ENCODE data around the gene GPATCH3.

The GPATCH3 gene

DNA sequence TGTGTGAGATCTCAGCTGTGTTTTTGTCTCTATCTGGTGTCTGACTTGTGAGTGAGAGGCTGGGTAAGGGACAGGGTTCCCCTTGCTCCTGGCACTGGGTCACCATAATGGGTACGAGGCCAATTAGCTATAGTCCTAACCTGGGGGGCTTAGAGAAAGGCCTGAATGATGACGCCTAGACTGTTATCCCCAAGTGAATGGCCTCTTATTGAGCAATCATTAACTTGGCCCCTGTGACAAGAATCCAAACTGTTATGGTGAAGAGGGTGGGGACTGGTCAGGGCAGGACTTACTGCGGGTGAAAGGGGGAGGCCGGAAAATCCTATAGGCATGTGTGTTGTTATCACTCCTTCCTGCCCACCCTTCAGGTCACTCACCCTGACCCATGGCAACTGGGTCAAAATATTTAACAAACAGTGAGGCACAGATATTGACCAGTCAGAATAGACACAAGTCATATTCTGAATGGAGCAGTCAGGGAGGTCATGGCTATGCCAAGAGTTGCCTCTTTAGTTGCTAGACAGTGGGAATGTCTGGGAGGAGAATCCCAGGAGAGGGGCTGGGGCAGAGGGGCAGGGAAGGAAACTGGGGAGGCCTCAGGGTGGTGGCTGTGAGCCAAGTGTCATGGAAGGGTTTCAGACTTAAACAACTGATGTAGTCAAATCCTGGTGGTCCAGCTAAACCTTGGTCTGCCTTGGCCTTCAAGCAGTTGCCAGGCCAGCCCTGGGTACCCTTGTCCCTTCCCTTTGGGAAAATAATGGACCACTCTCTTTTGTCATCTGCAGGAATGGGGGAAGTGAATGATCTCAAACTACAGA, 10.3 kb upstream of the GPATCH3 start:
- no peaks in the 10 kb centered on the region for H3K36me3 ChIP-seq (ENCODE audit: low read depth)
- H3K4me3 ChIP-seq (ENCODE audit: severe bottlenecking): no peak overlapping the region
- ATAC-seq (ENCODE audit: low read depth): no peak
- peaks cover 2% of the 10 kb centered on the region for H3K4me1 ChIP-seq (ENCODE audit: insufficient read depth, poor library complexity, severe bottlenecking)
- H3K9me3 ChIP-seq (ENCODE audit: severe bottlenecking): no peaks in the 10 kb centered on the region
- DNase-seq (ENCODE audit: low spot score): no peak
- no peaks in the 10 kb centered on the region for H3K27me3 ChIP-seq (ENCODE audit: insufficient read depth, poor library complexity, severe bottlenecking)
- H3K27ac ChIP-seq (ENCODE audit: poor library complexity, severe bottlenecking): no peak overlapping the region
- TF ChIP-seq, protein P1, sequence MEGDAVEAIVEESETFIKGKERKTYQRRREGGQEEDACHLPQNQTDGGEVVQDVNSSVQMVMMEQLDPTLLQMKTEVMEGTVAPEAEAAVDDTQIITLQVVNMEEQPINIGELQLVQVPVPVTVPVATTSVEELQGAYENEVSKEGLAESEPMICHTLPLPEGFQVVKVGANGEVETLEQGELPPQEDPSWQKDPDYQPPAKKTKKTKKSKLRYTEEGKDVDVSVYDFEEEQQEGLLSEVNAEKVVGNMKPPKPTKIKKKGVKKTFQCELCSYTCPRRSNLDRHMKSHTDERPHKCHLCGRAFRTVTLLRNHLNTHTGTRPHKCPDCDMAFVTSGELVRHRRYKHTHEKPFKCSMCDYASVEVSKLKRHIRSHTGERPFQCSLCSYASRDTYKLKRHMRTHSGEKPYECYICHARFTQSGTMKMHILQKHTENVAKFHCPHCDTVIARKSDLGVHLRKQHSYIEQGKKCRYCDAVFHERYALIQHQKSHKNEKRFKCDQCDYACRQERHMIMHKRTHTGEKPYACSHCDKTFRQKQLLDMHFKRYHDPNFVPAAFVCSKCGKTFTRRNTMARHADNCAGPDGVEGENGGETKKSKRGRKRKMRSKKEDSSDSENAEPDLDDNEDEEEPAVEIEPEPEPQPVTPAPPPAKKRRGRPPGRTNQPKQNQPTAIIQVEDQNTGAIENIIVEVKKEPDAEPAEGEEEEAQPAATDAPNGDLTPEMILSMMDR (IDR thresholded peaks at IDR 0.05; ENCODE audit: poor library complexity, severe bottlenecking): no peak

DNA sequence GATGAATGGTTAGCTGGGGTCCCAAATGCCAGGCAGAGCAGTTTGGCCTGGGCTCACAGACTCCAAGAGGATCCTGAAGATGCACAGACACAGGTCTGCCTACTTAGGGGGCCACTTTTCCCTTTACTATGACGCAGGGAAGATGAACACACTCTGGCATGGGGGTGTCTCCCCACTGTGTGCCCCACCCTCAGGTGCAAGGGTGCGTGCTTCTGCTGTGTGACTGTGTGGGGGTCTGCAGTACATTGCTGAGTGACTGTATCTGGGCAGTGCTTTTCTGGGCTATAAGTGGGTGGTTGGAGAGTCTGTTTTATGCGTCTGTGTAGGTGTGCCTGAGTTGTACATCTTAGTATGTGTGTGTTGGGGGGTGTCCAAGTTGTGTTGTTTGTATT, 9.7 kb upstream of the GPATCH3 start:
- no peak for ATAC-seq (ENCODE audit: low read depth)
- TF ChIP-seq, protein P1 (IDR thresholded peaks at IDR 0.05; ENCODE audit: poor library complexity, severe bottlenecking): no peak
- DNase-seq (ENCODE audit: low spot score): no peak

DNA sequence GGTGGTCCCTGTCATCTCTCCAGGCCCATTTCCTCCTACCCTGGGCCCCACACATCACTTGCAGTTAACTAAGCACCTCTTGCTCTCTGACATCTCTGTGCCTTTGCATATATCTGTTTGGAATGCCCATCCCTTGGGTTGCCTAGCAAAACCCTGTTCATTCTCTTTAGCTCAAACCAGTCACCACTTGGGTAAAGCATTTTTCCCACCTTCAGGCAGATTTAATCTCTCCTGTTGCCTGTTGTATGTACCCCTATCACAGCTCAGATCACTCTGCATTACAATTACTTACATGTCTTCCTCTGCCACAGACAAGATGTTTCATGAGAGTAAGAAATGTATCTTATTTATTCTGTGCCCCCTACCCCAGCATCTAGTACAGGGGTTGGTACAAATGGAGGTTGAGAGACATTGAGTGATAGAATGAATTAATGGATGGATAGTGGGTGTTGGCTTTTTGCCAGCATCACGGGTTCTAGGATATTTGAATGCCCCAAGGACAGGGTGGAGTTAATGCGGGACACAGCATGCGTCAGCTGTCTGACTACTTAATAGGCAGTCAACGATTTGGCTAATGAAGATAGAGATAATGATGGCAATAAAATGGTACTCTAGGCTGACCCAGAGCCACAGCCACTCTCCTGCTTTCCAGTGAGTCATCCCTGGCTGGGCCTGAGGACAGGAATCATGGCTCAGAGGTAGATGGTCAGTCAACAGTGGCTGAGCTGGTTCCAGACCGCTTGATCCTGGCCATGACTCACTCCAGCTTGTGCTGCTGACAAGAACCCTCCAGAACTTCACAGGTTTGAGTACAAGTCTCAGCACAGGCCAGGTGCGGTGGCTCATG, 7.0 kb upstream of the GPATCH3 start:
- ATAC-seq (ENCODE audit: low read depth) (peak; percentile 98), DNase-seq (ENCODE audit: low spot score) (peak; percentile 85)
- no peak overlapping the region for H3K4me3 ChIP-seq (ENCODE audit: severe bottlenecking)
- peak overlapping the region; percentile 18 for H3K27ac ChIP-seq (ENCODE audit: poor library complexity, severe bottlenecking)
- TF ChIP-seq, protein P1 (IDR thresholded peaks at IDR 0.05; ENCODE audit: poor library complexity, severe bottlenecking): no peak
- H3K27me3 ChIP-seq (ENCODE audit: insufficient read depth, poor library complexity, severe bottlenecking): no peaks in the 10 kb centered on the region
- no peaks in the 10 kb centered on the region for H3K36me3 ChIP-seq (ENCODE audit: low read depth)
- H3K9me3 ChIP-seq (ENCODE audit: severe bottlenecking): no peaks in the 10 kb centered on the region
- peaks cover 2% of the 10 kb centered on the region for H3K4me1 ChIP-seq (ENCODE audit: insufficient read depth, poor library complexity, severe bottlenecking)

More for the DNA sequence above, 9.7 kb upstream of the GPATCH3 start:
- Histone ChIP-seq H3K36me3 (ENCODE audit: low read depth) (no peaks in the 10 kb centered on the region), H3K27ac (ENCODE audit: poor library complexity, severe bottlenecking) (no peak overlapping the region), H3K9me3 (ENCODE audit: severe bottlenecking) (no peaks in the 10 kb centered on the region), H3K4me1 (ENCODE audit: insufficient read depth, poor library complexity, severe bottlenecking) (peaks cover 2% of the 10 kb centered on the region), H3K4me3 (ENCODE audit: severe bottlenecking) (no peak overlapping the region), H3K27me3 (ENCODE audit: insufficient read depth, poor library complexity, severe bottlenecking) (no peaks in the 10 kb centered on the region)

DNA sequence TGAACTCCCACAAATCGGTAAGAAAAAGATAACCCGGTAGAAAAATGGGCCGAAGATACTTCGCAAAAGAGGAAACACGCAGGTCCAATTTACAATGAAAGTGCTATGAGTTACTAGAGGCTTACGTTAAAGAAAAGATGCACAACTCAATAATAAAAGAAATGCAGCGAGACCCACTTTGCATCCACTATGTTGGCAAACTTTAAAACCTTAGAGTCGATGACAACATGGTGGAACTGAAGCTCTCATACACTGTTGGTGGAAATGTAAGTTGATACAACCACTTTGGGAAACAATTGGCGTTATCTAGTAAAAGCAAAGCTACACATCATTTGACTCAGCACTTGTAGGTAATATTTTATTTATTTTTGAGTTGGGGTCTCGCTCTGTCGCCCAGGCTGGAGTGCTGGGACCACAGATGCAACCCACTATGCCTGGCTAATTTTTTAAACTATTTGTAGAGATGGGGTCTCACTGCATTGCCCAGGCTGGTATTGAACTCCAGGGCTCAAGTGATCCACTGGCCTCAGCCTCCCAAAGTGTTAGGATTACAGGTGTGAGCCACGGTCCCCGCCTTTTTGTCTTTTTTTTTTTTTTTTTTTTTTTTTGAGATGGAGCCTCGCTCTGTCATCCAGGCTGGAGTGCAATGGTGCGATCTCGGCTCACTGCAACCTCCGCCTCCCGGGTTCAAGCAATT, 696 bp upstream of the GPATCH3 start:
- Histone ChIP-seq H3K27me3 (ENCODE audit: insufficient read depth, poor library complexity, severe bottlenecking) (no peaks in the 10 kb centered on the region), H3K9me3 (ENCODE audit: severe bottlenecking) (no peaks in the 10 kb centered on the region), H3K4me1 (ENCODE audit: insufficient read depth, poor library complexity, severe bottlenecking) (peaks cover 7% of the 10 kb centered on the region), H3K27ac (ENCODE audit: poor library complexity, severe bottlenecking) (peak overlapping the region; percentile 58), H3K36me3 (ENCODE audit: low read depth) (peaks cover 14% of the 10 kb centered on the region), H3K4me3 (ENCODE audit: severe bottlenecking) (peak overlapping the region; percentile 60)
- DNase-seq (ENCODE audit: low spot score) (no peak), ATAC-seq (ENCODE audit: low read depth) (no peak)
- TF ChIP-seq, protein P1 (IDR thresholded peaks at IDR 0.05; ENCODE audit: poor library complexity, severe bottlenecking): no peak

Measured in RWPE2 (cell line).